MM.1S (cell line): ENCODE measurements around the gene MRPL17.
"Not testable (repeated sequence)": the region's sequence is repeated elsewhere in the genome, so short reads cannot be mapped to it uniquely, and the experiment has no call there.

Experiments
- DNase-seq: peaks from one replicate; pipeline ENCODE4 v3.0.0-alpha.2; 2015
- H2AFZ ChIP-seq: fragments of 300-600 bp; sonication (generic); 2 replicates; pipeline ENCODE4 v1.6.0; 2016; ENCODE audit warnings: antibody characterized with exemption, low read length
- H3F3A ChIP-seq: fragments of 300-600 bp; sonication (generic); 2 replicates; pipeline ENCODE4 v1.6.1; 2016; ENCODE audit warnings: mild to moderate bottlenecking, antibody characterized with exemption, low read length, moderate library complexity, mixed read lengths; ENCODE audit not compliant: insufficient read depth
- H3K27ac ChIP-seq: fragments of 300-600 bp; sonication (generic); 2 replicates; pipeline ENCODE4 v1.5.1; 2016; ENCODE audit warnings: mild to moderate bottlenecking, low read length
- H3K27me3 ChIP-seq: fragments of 300-600 bp; sonication (generic); replicated peaks from 2 replicates; pipeline ENCODE4 v1.6.0; 2016; ENCODE audit warnings: low read length; ENCODE audit not compliant: insufficient read depth
- H3K36me3 ChIP-seq: fragments of 300-600 bp; sonication (generic); replicated peaks from 2 replicates; pipeline ENCODE4 v1.6.1; 2016; ENCODE audit warnings: mild to moderate bottlenecking, low read length, mixed read lengths; ENCODE audit not compliant: insufficient read depth
- H3K4me1 ChIP-seq: fragments of 300-600 bp; sonication (generic); 2 replicates; pipeline ENCODE4 v1.6.1; 2016; ENCODE audit warnings: low read length, mixed read lengths
- H3K4me2 ChIP-seq: fragments of 300-600 bp; sonication (generic); 2 replicates; pipeline ENCODE4 v1.6.0; 2016; ENCODE audit warnings: low read depth, low read length
- H3K4me3 ChIP-seq: fragments of 300-600 bp; sonication (generic); 2 replicates; pipeline ENCODE4 v1.5.1; 2016; ENCODE audit warnings: low read length, mixed read lengths
- H3K79me2 ChIP-seq: fragments of 300-600 bp; sonication (generic); 2 replicates; pipeline ENCODE4 v1.6.1; 2016; ENCODE audit warnings: mixed run types, low read length, mixed read lengths
- H3K9ac ChIP-seq: fragments of 300-600 bp; sonication (generic); 2 replicates; pipeline ENCODE4 v1.6.1; 2016; ENCODE audit warnings: low read length, mixed read lengths
- H3K9me2 ChIP-seq: fragments of 300-600 bp; sonication (generic); replicated peaks from 2 replicates; pipeline ENCODE4 v1.6.1; 2016; ENCODE audit warnings: mild to moderate bottlenecking, low read length, mixed read lengths; ENCODE audit not compliant: insufficient read depth
- H3K9me3 ChIP-seq: fragments of 300-600 bp; sonication (generic); replicated peaks from 2 replicates; pipeline ENCODE4 v1.6.1; 2016; ENCODE audit warnings: mild to moderate bottlenecking, low read length, mixed read lengths; ENCODE audit not compliant: insufficient read depth
- H4K20me1 ChIP-seq: fragments of 300-600 bp; sonication (generic); 2 replicates; pipeline ENCODE4 v1.6.1; 2016; ENCODE audit warnings: mild to moderate bottlenecking, low read length, moderate library complexity, mixed read lengths; ENCODE audit not compliant: insufficient read depth
- EZH2 ChIP-seq: fragments of 300-600 bp; sonication (generic); optimal IDR thresholded peaks from 2 replicates; pipeline ENCODE3; 2017; ENCODE audit warnings: low read depth, mild to moderate bottlenecking, antibody characterized with exemption, low read length, mixed read lengths
- EZH2phosphoT487 ChIP-seq: fragments of 300-600 bp; sonication (generic); IDR thresholded peaks from 2 replicates; pipeline ENCODE4 v1.6.1; 2018; ENCODE audit warnings: antibody characterized with exemption, low read length
- TF ChIP-seq, protein P1 (sequence below): fragments of 300-600 bp; sonication (generic); IDR thresholded peaks from 2 replicates; pipeline ENCODE4 v1.5.1; 2016; ENCODE audit warnings: antibody characterized with exemption, low read length, mixed read lengths

MRPL17 gene

GRCh38 chr11:6703247-6704063 lies 20.3 kb upstream of the MRPL17 start:
- TF ChIP-seq EZH2: no peak
- TF ChIP-seq, protein P1, sequence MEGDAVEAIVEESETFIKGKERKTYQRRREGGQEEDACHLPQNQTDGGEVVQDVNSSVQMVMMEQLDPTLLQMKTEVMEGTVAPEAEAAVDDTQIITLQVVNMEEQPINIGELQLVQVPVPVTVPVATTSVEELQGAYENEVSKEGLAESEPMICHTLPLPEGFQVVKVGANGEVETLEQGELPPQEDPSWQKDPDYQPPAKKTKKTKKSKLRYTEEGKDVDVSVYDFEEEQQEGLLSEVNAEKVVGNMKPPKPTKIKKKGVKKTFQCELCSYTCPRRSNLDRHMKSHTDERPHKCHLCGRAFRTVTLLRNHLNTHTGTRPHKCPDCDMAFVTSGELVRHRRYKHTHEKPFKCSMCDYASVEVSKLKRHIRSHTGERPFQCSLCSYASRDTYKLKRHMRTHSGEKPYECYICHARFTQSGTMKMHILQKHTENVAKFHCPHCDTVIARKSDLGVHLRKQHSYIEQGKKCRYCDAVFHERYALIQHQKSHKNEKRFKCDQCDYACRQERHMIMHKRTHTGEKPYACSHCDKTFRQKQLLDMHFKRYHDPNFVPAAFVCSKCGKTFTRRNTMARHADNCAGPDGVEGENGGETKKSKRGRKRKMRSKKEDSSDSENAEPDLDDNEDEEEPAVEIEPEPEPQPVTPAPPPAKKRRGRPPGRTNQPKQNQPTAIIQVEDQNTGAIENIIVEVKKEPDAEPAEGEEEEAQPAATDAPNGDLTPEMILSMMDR: peak; percentile 58
- no peak for TF ChIP-seq EZH2phosphoT487
- Histone ChIP-seq H3K79me2 (no peaks in the 10 kb centered on the region), H2AFZ (no peak overlapping the region), H3K27ac (no peak overlapping the region), H3K27me3 (no peaks in the 10 kb centered on the region), H3K4me2 (no peak overlapping the region), H3K4me3 (no peak overlapping the region), H3F3A (no peaks in the 10 kb centered on the region), H3K9ac (no peak overlapping the region), H3K9me2 (no peaks in the 10 kb centered on the region), H3K4me1 (no peaks in the 10 kb centered on the region), H3K9me3 (no peaks in the 10 kb centered on the region), H4K20me1 (no peaks in the 10 kb centered on the region), H3K36me3 (no peaks in the 10 kb centered on the region)
- DNase-seq: peak; percentile 29

DNA sequence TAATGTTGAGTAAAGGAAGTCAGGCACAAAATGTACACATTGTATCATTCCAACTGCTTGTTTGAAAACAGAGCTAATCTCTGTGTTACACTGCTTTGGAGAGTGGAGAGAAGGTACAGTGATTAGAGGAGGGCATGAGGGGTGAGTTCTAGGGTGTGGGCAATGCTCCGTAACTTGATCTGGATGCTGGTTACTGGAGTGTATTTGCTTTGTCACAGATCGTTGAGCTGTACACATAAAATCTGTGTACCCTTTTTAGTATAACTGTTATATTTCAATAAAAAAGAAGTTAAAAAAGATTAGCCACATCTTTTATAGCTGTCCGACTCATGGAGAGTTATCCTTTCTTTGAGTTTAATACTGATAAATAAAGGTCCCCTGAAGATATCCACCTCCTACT lies 18.8 kb upstream of the MRPL17 start:
- H3K4me3 ChIP-seq, H4K20me1 ChIP-seq, H3K9me3 ChIP-seq, H2AFZ ChIP-seq, DNase-seq, H3K27me3 ChIP-seq, H3K9me2 ChIP-seq, H3K36me3 ChIP-seq, H3K79me2 ChIP-seq, H3K9ac ChIP-seq, H3K4me2 ChIP-seq, H3K4me1 ChIP-seq, H3K27ac ChIP-seq, H3F3A ChIP-seq: not testable (repeated sequence)

DNA sequence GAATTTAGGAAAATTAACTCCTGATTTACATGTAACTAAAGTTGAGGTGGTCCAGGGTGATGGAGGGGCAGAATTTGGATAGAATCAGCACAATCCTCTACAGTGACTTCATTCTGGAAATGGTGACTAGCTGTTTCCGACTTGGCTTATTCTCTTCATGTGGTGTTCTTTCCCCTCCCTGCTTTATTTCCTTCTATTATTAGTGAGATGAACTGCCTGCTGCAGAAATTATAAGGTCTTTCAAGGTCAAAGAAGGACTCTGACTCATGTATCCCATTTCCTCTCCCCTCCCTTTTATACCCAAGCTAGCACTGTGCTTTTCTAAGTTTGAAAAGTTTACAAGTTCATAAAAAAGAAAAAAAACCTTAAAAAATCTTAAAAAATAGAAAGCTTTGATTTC lies 12.2 kb upstream of the MRPL17 start:
- no peak overlapping the region for H3K4me2 ChIP-seq
- no peak overlapping the region for H2AFZ ChIP-seq
- no peaks in the 10 kb centered on the region for H3K9me2 ChIP-seq
- H3K9me3 ChIP-seq: no peaks in the 10 kb centered on the region
- no peak overlapping the region for H3K4me3 ChIP-seq
- no peaks in the 10 kb centered on the region for H3F3A ChIP-seq
- H4K20me1 ChIP-seq: no peaks in the 10 kb centered on the region
- H3K9ac ChIP-seq: no peak overlapping the region
- no peaks in the 10 kb centered on the region for H3K36me3 ChIP-seq
- no peaks in the 10 kb centered on the region for H3K27me3 ChIP-seq
- no peak for DNase-seq
- H3K4me1 ChIP-seq: no peaks in the 10 kb centered on the region
- no peak overlapping the region for H3K27ac ChIP-seq
- TF ChIP-seq EZH2: no peak
- TF ChIP-seq, protein P1: no peak
- TF ChIP-seq EZH2phosphoT487: no peak
- no peaks in the 10 kb centered on the region for H3K79me2 ChIP-seq

GRCh38 chr11:6694229-6694535 lies 11.0 kb upstream of the MRPL17 start:
- H4K20me1 ChIP-seq: no peaks in the 10 kb centered on the region
- H3K4me1 ChIP-seq: no peaks in the 10 kb centered on the region
- H3F3A ChIP-seq: no peaks in the 10 kb centered on the region
- no peak overlapping the region for H3K4me3 ChIP-seq
- no peak overlapping the region for H2AFZ ChIP-seq
- H3K36me3 ChIP-seq: no peaks in the 10 kb centered on the region
- H3K9me2 ChIP-seq: no peaks in the 10 kb centered on the region
- H3K4me2 ChIP-seq: no peak overlapping the region
- H3K27ac ChIP-seq: no peak overlapping the region
- no peak for DNase-seq
- no peaks in the 10 kb centered on the region for H3K9me3 ChIP-seq
- H3K27me3 ChIP-seq: no peaks in the 10 kb centered on the region
- TF ChIP-seq EZH2phosphoT487 (no peak), EZH2 (no peak)
- TF ChIP-seq, protein P1: no peak
- no peaks in the 10 kb centered on the region for H3K79me2 ChIP-seq
- no peak overlapping the region for H3K9ac ChIP-seq
